HG03378 (cell line): ENCODE data around the gene MEAF6.
"Not testable (repeated sequence)": the region's sequence is repeated elsewhere in the genome, so short reads cannot be mapped to it uniquely, and the experiment has no call there.

Source experiments
- ATAC-seq: cut with Tn5 transposase; IDR thresholded peaks from one replicate; pipeline ENCODE4 v1.9.1; 2021; ENCODE audit warnings: mild to moderate bottlenecking, moderate library complexity; ENCODE audit not compliant: unreplicated experiment

Gene MEAF6

DNA sequence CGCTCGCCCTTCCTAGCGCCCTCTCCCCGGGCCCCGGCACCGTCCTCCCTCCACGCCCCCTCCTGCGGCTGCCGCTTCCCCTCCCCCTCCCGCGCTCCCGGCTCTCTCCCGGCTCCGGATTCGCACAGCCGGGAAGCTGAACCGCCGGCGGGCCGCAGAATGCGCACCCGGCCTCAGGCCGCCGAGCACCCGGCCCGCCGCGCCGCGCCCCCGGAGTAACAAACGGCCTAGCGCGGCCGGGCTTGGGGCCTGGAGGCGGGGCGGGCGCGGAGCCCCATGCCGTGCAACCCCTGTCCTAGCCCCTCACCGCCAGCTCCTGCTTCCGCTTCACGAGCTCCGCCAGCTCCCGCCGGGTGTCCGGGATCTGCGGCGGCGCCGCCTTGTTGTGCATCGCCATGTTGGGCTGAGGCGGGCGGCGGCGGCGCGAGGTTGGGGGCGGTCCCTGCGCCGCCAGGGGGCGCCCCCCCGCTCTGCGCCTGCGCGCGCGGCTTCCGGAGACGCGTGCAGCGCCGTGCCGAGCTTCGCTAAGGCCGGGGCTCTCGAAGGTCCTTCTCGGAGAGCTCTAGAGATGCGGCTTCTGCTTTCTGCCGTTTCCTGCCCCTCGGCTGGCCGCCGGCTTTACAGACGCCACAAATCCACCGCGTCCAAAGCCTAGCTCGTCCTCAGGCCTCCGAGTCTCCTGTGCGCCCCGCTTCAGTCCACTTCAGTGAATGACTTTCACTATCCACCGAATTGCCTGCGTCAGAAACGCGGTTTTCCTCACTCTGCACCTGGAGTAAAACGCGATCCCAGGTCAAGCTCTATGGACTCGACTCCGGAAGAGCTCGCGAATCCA, at the start of gene MEAF6:
TSS of gene MEAF6 (minus strand) at position 417 of the 835 bp plus-strand sequence. CDS start at position 397, 20 bp downstream.
- ATAC-seq, result peak; percentile 70

DNA sequence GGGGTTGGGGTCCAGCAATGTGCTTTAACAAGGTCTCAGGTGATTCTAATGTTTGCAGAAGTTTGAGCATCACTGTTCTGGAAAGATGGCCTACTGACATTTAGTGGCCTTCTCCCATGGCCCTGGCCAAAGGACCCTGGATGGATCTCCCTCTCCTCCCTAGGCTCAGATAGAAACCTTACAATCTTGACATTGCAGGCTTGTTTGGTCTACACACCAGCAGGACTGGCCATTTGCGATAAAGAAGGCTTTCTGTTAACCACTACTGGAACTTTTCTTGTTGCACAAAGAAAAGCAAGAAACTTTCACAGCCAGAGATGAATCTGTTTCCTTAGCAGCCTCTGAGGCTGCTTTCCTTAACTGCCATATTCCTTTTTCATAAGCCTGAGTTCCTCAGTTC, 48.4 kb upstream of the MEAF6 start:
- no peak for ATAC-seq

DNA sequence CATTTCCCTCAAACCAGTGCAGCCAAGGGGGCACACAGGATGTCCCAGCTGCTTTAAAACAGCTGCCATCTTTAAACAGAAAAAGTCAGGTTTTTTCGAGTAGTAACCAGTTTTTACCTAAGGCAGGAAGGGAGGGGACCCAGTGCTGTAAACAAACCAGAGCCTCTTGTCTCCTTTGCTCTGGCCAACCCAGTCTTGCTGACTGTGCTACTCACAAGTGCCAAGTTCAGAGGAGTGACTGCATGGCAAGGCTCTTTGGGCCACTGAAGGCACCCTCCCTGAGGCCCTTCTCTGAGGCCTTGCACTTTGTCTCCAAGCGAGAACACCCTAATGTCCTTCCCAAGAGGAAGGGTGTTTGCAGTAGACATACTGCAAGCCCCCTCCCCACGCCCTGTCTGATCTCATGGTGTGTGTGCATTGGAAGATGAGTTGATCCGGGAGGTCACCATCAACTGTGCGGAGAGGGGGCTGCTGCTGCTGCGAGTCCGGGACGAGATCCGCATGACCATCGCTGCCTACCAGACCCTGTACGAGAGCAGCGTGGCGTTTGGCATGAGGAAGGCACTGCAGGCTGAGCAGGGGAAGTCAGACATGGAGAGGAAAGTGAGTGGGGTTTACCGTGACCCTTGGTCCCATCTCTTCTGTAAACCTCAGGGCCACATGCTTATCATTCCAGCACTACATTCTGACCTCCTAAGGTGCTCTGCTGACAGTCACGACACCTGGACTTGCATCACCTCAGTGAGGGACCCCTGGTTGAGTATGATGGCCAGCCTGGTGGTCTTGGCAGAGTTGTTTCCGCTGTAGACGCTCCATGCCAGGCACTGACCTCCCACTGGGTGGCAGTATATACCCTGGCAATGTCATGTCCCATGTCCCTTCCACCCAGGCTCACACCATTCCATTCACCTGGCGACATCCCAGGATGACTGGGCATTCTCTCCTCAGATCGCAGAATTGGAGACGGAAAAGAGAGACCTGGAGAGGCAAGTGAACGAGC, 46.9 kb upstream of the MEAF6 start:
- no peak for ATAC-seq

DNA sequence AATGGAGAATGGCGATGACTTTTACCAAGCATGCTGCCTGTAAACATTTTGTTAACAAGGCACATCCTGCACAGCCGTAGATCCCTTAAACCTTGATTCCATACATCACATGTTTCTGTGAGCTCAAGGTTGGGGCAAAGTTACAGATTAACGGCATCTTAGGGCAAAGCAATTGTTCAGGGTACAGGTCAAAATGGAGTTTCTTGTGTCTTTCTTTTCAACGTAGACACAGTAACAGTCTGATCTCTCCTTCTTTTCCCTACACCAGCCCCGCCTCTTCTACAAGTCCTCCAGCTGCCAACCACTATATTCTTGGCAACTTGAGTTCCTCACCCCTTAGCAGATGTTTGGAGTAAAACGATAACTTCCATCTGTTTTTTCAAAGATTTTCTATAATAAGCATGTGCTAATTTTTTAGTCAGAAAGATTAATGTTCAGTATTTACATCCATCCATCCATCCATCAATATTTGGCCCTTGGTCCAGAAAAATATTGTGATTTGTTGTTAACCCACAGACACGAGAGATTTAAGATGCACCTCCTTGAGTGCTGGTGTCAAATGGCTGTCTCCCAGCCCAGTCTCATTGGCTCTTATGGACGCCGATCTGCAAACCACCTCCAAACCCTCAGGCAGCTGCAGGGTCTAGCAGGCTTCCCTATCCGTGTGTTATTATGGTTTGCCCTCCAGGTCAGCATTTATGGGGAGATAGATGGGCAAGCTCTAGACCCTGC, 46.0 kb upstream of the MEAF6 start:
- no peak for ATAC-seq

GRCh38 chr1:37559957-37560379, 45.4 kb upstream of the MEAF6 start:
- not testable (repeated sequence) for ATAC-seq

GRCh38 chr1:37559080-37559479, 44.5 kb upstream of the MEAF6 start:
- ATAC-seq, result no peak

GRCh38 chr1:37558411-37558810, 43.8 kb upstream of the MEAF6 start:
- ATAC-seq, result no peak

DNA sequence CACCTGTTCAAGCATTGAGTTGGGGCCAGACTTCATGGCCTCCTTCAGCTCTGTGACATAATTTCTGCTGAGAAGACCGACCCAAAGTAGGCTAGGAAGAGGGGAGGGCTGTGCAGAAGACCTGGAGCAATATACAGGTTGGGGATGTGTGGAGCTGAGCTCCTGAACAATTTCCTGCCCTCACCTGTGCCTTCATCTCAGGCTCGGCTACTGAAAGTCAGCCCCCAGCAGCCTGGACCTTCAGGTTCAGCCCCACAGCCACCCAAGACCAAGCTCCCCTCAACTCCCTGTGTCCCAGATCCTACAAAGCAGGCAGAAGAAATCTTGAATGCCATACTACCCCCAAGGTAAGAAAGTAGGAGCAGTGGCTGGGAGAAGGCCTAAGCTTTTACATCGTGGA, 42.8 kb upstream of the MEAF6 start:
- no peak for ATAC-seq

GRCh38 chr1:37556712-37557196, 42.2 kb upstream of the MEAF6 start, which contains the start of gene DNALI1:
TSS of gene DNALI1 (plus strand) at chr1:37556940. CDS start at chr1:37556995, 55 bp downstream.
- ATAC-seq, result no peak

DNA sequence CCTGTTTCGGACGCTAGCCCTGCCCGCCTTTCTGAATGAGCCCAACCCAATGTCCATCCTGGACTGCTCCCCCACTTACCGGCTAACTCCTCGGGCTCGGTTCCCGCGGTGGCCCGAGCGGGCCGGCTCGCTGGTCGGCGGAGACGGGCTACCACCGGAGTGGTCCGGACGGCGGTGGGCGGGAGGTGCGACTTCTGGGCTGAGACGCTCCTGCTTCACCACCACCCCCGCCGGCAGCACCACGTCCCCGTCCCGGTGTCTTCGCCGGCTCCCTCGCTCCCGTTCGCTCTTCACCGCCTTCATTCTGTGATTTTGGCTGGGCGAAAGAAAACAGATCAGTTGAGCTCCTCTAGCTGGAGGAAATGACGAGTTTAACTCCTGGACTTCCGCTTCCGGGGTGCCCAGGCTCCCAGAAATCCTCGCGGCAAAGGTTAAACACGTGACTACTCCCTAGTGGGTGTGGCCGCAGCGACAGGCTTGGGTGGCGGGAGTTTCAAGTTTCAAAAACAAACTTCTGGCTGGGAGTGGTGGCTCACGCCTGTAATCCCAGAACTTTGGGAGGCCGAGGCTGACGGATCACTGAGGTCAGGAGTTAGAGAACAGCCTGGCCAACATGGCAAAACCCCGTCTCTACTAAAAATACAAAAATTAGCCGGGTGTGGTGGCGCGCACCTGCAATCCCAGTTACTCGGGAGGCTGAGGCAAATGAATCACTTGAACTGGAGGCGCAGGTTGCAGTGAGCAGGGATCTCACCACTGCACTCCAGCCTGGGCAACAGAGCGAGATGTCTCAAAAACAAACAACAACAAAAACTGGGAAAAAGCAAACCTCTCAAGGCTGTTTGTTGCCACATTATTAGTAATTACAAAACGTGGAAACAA, 39.6 kb upstream of the MEAF6 start, which contains the start of gene SNIP1:
TSS of gene SNIP1 (minus strand) at position 367 of the 882 bp plus-strand sequence. CDS start at position 303, 64 bp downstream.
- ATAC-seq, result peak; percentile 80

DNA sequence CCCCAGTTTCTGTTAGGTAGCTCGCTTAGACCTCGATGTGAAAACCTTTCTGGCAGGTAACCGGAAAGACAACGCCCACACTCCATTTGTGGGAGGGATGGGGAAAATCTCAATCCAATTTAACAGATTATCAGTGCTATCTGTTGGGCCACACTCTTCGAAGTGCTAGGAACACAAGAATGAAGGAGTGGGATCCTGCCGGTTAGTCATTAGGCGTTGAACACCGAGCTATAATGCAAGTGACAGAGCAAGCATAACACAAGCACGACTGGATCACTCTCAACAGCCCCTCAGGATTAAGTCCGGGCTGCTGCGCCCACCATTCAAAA, 39.0 kb upstream of the MEAF6 start:
- ATAC-seq, result no peak

DNA sequence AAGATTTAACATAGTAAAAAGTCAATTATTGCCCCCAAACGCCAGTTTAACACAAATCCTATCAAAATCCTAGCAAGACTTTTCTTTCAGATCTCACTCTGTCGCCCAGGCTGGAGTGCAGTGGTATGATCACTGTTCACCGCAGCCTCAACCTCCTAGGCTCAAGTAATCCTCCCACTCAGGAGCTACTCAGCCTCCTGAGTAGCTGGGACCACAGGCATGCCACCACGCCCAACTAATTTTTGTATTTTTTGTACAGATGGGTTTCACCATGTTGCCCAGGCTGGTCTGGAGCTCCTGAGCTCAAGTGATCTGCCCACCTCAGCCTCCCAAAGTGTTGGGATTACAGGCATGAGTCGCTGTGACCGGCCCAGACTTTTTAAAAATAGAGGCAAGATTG, 34.8 kb upstream of the MEAF6 start:
- ATAC-seq, result no peak

GRCh38 chr1:37545019-37545418, 30.5 kb upstream of the MEAF6 start:
- no peak for ATAC-seq

DNA sequence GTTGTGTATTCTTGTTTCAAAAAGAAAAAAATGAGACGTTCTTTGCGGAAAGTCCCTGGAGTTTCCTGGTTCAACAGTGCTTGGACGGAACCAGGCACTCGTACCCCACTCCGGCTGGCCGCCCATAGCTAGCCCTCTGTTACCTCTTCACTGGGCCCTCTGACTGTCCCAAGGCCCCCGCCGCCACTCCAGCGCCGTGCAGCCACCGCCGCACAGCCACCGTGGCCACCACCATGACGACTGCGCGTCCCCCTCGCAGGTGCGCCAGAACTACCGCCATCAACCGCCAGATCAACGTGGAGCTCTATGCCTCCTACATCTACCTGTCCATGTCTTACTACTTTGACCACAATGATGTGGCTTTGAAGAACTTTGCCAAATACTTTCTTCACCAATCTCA, 30.0 kb upstream of the MEAF6 start:
- no peak for ATAC-seq

DNA sequence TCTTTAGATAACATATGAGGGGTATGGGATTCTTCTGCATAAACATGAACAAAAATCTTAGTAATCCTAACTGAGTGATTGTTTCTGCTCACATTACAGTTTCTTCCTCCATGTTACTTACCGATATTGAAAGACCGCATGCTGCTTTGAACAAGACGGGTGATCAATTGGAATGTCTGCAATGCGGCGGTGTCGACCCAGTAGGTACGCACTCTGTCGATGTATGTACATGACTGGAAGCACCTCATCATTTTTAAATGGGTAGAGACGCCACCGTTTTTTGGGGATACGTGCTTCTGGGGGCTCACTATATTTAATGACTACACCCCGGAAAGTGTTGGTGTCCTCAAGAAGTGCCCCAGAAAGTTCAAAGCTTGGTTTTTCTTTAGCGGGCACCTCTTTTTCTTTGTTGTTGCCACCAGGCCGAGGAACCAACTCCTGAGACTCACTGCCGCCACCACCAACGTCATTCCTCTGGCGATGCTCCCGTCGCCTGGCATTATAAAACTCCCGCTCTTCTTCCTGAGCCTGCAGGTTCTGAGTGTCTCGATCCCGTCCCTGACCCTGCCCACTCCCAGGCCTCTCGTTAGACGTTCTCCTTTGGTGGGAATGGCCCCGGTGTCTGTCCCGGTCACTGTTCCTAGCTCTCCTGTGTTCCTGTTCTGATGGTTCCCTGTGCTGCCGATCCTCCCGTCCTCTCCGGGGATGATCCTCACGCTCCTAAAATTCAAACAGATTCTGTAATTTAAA, 25.6 kb upstream of the MEAF6 start:
- no peak for ATAC-seq

DNA sequence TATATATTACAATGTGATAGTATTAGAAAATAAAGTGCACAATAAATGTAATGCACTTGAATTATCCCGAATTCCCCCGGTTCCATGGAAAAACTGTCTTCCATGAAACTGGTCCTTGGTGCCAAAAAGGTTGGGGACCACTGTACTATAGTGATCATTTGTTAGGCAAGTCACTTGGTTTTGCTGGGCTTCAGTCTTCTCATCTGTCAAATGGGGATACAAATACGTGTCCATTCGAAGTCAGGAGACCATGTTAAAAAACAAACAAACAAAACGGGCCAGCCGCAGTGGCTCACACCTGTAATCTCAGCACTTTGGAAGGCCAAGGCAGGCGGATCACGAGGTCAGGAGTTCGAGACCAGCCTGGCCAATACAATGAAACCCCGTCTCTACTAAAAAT, 24.6 kb upstream of the MEAF6 start:
- not testable (repeated sequence) for ATAC-seq

GRCh38 chr1:37537378-37537777, 22.8 kb upstream of the MEAF6 start:
- no peak for ATAC-seq

DNA sequence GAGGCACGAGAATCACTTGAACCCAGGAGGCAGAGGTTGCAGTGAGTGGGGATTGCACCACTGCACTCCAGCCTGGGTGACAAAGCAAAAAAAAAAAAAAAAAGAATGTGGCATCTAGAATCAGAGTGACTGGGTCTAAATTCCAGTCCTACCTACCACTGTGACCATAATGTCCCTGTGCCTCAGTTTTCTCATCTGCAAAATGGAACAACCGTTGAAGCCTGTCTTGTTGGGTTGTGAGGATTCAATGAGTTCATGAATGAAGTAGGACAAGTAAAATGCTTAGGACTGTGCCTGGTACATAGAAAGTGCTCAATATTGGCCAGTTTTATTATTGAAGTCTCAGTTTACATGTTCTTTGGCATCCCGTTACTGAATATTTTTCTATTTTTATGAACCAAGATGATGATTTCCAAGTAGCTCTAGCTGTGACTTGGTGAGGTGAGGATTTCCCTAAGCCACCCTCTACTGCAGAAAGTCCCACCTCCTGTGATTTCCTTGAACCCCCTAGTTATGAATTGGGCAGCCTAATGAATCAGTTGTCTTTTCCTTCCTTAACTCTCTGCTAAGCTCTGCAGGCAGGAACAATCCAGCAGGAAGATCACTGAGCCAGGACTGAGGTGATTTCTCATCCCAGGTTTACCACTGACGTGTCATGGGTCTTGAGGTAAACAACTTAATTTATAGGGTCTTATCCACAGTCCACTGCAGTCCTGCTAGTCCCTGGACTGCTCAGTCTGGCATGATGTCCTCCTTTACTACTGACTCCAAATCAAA, 18.9 kb upstream of the MEAF6 start:
- ATAC-seq, result no peak
